ENCODE results near the gene MUC15.
"Not testable (repeated sequence)": the region's sequence is repeated elsewhere in the genome, so short reads cannot be mapped to it uniquely, and the experiment has no call there.

MUC15 gene

DNA sequence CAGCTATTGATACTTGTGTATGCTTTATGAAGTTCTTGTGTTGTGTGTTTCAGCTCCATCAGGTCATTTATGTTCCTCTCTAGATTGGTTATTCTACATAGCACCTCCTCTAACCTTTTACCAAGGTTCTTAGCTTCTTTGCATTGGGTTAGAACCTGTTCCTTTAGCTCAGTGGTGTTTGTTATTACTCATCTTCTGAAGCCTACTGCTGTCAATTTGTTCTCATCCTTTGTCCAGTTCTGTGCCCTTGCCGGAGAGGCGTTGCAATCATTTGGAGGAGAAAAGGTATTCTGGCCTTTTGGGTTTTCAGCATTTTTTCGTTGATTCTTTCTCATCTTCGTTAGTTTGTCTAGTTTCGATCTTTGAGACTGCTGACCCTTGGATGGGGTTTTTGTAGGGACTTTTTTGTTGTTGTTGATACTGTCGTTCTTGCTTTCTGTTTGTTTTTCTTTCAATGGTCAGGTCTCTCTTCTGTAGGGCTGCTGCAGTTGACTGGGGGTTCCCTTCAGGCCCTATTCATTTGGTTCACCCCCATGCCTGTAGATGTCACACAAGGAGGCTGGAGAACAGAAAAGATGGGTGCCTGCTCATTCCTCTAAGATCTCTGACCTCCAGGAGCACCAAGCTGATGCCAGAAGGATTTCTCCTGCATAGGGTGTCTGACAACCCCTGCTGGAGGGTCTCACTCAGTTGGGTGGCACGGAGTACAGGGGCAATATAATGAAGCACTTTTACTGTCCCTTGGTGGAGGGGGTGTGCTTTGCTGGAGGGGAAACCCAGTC is 35.9 kb upstream of the MUC15 start:
- no peak for TF ChIP-seq CTCF (conservative IDR thresholded peaks at IDR 0.05)
- no peak overlapping the region for H3K27ac ChIP-seq

DNA sequence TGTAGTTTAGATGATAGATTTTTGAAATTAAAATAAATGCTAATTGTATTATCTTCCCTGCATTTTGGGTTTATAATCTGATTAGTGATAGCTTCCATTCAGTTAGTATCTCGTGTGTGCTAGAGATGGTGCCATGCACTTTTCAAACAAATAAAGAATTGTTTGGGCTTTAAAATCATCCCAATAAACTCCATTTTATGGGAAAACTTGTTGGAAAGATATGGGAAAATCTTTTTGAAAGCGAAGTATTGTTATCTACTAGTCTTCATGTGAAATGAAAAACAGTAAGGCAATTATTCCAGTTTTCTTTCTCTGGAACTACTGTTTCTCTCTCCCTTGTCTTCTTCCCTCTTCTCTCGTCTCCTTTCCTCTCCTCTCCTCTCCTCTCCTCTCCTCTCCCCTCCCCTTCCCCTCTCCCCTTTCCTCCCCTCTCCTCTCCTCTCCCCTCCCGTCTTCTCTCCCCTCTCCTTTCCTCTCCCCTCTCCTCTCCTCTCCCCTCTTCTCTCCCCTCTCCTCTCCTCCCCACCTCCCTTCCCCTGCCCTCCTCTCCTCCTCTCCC is 27.9 kb upstream of the MUC15 start:
- H3K27ac ChIP-seq = no peak overlapping the region
- no peak for TF ChIP-seq CTCF (conservative IDR thresholded peaks at IDR 0.05)

DNA sequence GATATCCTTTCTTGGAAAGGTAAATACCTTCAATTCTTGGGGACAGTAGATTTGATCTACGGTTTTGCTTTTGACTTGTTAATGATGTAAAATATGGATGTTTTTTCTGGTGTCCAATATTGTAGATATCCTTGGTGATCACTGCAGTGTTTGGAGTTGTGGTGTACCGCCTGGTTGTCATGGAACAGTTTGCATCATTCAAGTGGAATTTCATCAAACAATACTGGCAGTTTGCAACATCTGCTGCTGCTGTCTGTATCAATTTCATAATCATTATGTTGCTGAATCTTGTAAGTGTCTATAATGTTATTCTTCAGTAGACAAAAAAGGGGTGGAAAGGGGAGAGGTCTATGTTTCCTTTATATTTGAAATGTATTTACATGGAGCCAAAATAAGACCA is 27.4 kb upstream of the MUC15 start:
- no peak overlapping the region for H3K27ac ChIP-seq
- no peak for TF ChIP-seq CTCF (conservative IDR thresholded peaks at IDR 0.05)

- no peak for TF ChIP-seq CTCF (conservative IDR thresholded peaks at IDR 0.05)
- H3K27ac ChIP-seq = no peak overlapping the region
Observed at GRCh38 chr11:26597899-26598298, 25.8 kb upstream of the MUC15 start.

GRCh38 chr11:26597049-26597689 is 25.1 kb upstream of the MUC15 start:
- not testable (repeated sequence) for H3K27ac ChIP-seq

GRCh38 chr11:26595207-26595865 is 23.3 kb upstream of the MUC15 start:
- not testable (repeated sequence) for H3K27ac ChIP-seq

- no peak for TF ChIP-seq CTCF (conservative IDR thresholded peaks at IDR 0.05)
- no peak overlapping the region for H3K27ac ChIP-seq
Observed at GRCh38 chr11:26593691-26594090, 21.6 kb upstream of the MUC15 start.

DNA sequence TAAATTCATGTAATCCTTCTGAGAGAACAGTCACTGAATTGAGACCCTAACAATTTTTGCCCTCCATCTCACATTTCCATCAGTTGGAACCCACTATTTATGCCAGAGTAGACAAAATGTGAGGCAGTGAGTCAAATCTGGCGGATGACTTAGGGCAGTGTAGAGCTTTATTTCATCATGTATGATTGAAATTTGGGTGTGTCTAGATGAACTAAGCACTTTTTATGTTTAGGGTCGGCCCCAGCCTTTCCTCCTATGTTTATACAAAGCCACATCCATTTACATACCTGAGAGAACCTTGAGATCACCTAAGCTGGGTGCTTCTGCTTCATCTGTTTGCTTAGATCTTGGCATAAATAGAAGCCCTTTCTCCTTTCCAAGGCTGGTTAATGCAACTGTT is 15.0 kb upstream of the MUC15 start:
- no peak for TF ChIP-seq CTCF (conservative IDR thresholded peaks at IDR 0.05)
- H3K27ac ChIP-seq = no peak overlapping the region

All from VCaP (cell line).